Heart right ventricle (tissue), 16 donors: ENCODE measurements around the gene HOXB13. TPM values are rescaled to one million over a fixed set of nuclear protein-coding genes. Genes with fewer than 3 reads are reported as not detected.
"Not testable (repeated sequence)": the region's sequence is repeated elsewhere in the genome, so short reads cannot be mapped to it uniquely, and the experiment has no call there.

Experiments used
- ATAC-seq, 8 donors: fragments of 200-7000 bp; cut with Tn5 transposase; one replicate each; pipeline ENCODE4 v1.9.1; 2020; ENCODE audit warnings: mild to moderate bottlenecking in 8 of 8, moderate library complexity in 8 of 8, moderate number of reproducible peaks in 1 of 8
- DNase-seq, 2 donors: peaks; one replicate each; pipeline ENCODE4 v3.0.0-alpha.2; 2020
- H3K27ac ChIP-seq, 10 donors: fragments of 200-600 bp; sonication (generic) in 2 of 10; one replicate each; pipeline versions ENCODE4 v1.5.0 to v1.8.0; 2020 to 2022; ENCODE audit warnings: mild to moderate bottlenecking in 3 of 10
- H3K27me3 ChIP-seq, 7 donors: fragments of 200-600 bp; one replicate each; pipeline ENCODE4 v1.8.0; 2021 to 2022; ENCODE audit warnings: mild to moderate bottlenecking in 2 of 7
- H3K36me3 ChIP-seq, 9 donors: fragments of 200-600 bp; sonication (generic) in 1 of 9; one replicate each; pipeline versions ENCODE4 v1.5.0 to v1.8.0; 2020 to 2022; ENCODE audit warnings: mild to moderate bottlenecking in 2 of 9
- H3K4me1 ChIP-seq, 9 donors: fragments of 200-600 bp; sonication (generic) in 1 of 9; one replicate each; pipeline versions ENCODE4 v1.5.0 to v1.8.0; 2020 to 2022; ENCODE audit warnings: mild to moderate bottlenecking in 4 of 9
- H3K4me3 ChIP-seq, 10 donors: fragments of 200-600 bp; sonication (generic) in 2 of 10; one replicate each; pipeline versions ENCODE4 v1.5.0 to v1.8.0; 2020 to 2022; ENCODE audit warnings: mild to moderate bottlenecking in 7 of 10, moderate library complexity in 2 of 10
- H3K9me3 ChIP-seq, 11 donors: fragments of 200-600 bp in 10 of 11; sonication (generic) in 2 of 11; one replicate each; pipeline versions ENCODE4 v1.5.0 to v1.8.0; 2013 to 2022; ENCODE audit warnings: mild to moderate bottlenecking in 2 of 11, control low read depth in 1 of 11, moderate library complexity in 1 of 11
- WGBS, 2 donors: extraction: QIAGEN DNeasy Blood & Tissue Kit; methylation state at CpG; one replicate each; pipeline ENCODE4 v1.1.7; 2013; ENCODE audit warnings: inconsistent platforms in 1 of 2; 5-methylcytosine and 5-hydroxymethylcytosine counted together
- intact Hi-C, 10 donors: fragments of 100-400 bp; cut with DNase I; formaldehyde crosslinking; loops; one replicate each; pipeline versions ENCODE4 v1.11.1 to v1.14.2; 2022
- polyA plus RNA-seq, 2 donors: library from polyadenylated mRNA; stranded (reverse); fragments of 200-250 nt; gene quantifications; one replicate each; pipeline ENCODE4 v1.2.3, GENCODE V29; 2013
- total RNA-seq, 10 donors: library from RNA; stranded (reverse); fragmentation: NEBNext Ultra II Directional in 3 of 10; extraction: Animal tissue kit (Norgen Biotek cat#: 25700) in 3 of 10; gene quantifications; one replicate each; pipeline versions ENCODE4 v1.2.1 to v1.2.4, GENCODE V29; 2021 to 2023
- TF ChIP-seq, protein P1 (sequence below), 9 donors: fragments of 200-600 bp; sonication (generic) in 2 of 9; IDR thresholded peaks; one replicate each; pipeline versions ENCODE4 v1.5.0 to v1.8.0; 2021 to 2022; ENCODE audit warnings: antibody characterized with exemption in 9 of 9, mild to moderate bottlenecking in 5 of 9, moderate library complexity in 1 of 9
- donor health status: Arrhythmogenic right ventricular cardiomyopathy.
- donor health status: ischemic (EF 13 %, LVEDD 7.1; RV severe dilation, severe dysfunction).
- donor health status: healthy with polysubstance abuse.
- donor health status: DM: no; HTN: yes; CAD: no.
- donor health status: DM: no; HTN: no; CAD: no.
- donor health status: ischemic (EF 25% LVEDD 6.9; RV normal size, moderate dysfunction).
- donor health status: ischemic (EF 25% LVEDD 5.7; RV mildly dilated, moderate dysfunction).
- donor health status: healthy.
- donor health status: DM: yes; HTN: yes; CAD: no.
- donor health status: Ischemic cardiomyopathy.
- donor health status: ischemic (EF 35%, LVEDD 5.7; RV mildly dilated, moderate dysfunction).
- donor health status: nonischemic (EF 11% LVEDD 7.7; RV severe dilation, severe dysfunction).
- donor health status: DM: yes; HTN: yes; CAD: no.
- donor health status: PGD.
- donor health status: ischemic (EF 29% LVEDD 5.4; RV normal size, mild dysfunction).
- donor health status: nonischemic (EF 23%, LVEDD 6.1; RV moderate dilation, normal function).

Gene HOXB13
- total and polyA plus RNA-seq, 12 donors: not detected

DNA sequence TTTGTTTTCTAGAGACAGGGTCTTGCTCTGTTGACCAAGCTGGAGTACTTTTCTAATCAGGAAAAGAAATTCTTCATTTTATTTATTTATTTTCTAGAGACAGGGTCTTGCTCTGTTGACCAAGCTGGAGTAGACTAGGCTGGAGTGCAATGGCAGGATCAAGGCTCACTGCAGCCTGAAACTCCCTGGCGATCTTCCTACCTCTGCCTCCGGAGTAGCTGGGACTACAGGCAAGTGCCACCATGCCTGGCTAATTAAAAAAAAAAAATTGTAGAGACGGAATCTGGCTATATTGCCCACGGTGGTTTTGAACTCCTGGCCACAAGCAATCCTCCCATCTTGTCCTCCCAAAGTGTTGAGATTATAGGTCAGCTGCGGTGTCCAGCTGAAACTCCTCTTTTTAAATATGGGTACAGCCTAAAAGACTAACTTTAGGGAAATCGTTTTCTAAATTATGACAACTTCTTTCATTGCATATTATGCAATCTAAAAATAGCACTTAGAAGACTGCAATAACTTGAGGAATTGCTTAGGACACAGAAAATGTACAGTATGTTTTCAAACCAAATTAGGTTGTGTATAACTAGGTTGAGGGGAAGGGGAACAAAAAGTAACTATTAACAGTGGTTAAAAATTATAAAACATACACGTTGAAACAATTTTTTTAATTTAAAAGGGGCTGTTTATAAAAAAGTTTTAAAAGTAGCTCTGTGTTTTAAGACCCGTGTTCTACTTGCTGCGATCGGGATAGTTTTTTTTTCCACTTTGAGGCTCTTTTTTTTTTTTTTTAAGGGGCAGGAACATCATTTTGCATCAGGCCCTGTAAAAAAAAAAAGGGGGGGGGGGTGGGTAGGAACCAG is 11.0 kb downstream of the HOXB13 start:
- Histone ChIP-seq H3K27ac (no peak overlapping the region), H3K36me3 (no peaks in the 10 kb centered on the region), H3K27me3 (peaks cover 47 to 100% (median 100%) of the 10 kb centered on the region in 7 donors), H3K9me3 (no peaks in the 10 kb centered on the region), H3K4me3 (no peak overlapping the region), H3K4me1 (peaks cover 0 to 18% (median 15%) of the 10 kb centered on the region in 9 donors)
- intact Hi-C loops: no loop called here
- 11 to 12% methylated on average over 10 of the region's 10 CpGs for WGBS, 2 donors
- TF ChIP-seq, protein P1, sequence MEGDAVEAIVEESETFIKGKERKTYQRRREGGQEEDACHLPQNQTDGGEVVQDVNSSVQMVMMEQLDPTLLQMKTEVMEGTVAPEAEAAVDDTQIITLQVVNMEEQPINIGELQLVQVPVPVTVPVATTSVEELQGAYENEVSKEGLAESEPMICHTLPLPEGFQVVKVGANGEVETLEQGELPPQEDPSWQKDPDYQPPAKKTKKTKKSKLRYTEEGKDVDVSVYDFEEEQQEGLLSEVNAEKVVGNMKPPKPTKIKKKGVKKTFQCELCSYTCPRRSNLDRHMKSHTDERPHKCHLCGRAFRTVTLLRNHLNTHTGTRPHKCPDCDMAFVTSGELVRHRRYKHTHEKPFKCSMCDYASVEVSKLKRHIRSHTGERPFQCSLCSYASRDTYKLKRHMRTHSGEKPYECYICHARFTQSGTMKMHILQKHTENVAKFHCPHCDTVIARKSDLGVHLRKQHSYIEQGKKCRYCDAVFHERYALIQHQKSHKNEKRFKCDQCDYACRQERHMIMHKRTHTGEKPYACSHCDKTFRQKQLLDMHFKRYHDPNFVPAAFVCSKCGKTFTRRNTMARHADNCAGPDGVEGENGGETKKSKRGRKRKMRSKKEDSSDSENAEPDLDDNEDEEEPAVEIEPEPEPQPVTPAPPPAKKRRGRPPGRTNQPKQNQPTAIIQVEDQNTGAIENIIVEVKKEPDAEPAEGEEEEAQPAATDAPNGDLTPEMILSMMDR (IDR thresholded peaks at IDR 0.05): no peak
- no peak for ATAC-seq
- no peak for DNase-seq

DNA sequence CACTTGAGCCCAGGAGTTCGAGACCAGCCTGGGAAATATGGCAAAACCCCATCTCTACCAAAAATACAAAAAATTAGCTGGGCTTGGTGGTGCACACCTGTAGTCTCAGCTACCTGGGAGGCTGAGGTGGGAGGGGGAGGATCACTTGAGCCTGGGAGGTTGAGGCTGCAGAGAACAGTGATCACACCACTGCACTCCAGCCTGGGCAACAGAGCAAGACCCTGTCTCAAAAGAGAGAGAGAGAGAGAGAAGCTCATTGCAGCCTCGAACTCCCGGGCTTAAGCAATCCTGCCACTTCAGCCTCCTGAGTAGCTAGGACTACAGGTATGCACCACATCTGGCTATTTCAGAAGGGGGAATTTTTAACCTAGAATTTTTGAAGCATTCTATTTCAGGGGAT is 12.0 kb downstream of the HOXB13 start:
- H3K9me3 ChIP-seq, H3K36me3 ChIP-seq, H3K4me3 ChIP-seq, DNase-seq, intact Hi-C loops, ATAC-seq, H3K27ac ChIP-seq: not testable (repeated sequence)
- H3K27me3 ChIP-seq: peaks cover 38 to 100% (median 100%) of the 10 kb centered on the region in 7 donors
- peaks cover 0 to 18% (median 15%) of the 10 kb centered on the region in 9 donors for H3K4me1 ChIP-seq
- WGBS, 2 donors: 69 to 71% methylated on average over 3 of the region's 3 CpGs

DNA sequence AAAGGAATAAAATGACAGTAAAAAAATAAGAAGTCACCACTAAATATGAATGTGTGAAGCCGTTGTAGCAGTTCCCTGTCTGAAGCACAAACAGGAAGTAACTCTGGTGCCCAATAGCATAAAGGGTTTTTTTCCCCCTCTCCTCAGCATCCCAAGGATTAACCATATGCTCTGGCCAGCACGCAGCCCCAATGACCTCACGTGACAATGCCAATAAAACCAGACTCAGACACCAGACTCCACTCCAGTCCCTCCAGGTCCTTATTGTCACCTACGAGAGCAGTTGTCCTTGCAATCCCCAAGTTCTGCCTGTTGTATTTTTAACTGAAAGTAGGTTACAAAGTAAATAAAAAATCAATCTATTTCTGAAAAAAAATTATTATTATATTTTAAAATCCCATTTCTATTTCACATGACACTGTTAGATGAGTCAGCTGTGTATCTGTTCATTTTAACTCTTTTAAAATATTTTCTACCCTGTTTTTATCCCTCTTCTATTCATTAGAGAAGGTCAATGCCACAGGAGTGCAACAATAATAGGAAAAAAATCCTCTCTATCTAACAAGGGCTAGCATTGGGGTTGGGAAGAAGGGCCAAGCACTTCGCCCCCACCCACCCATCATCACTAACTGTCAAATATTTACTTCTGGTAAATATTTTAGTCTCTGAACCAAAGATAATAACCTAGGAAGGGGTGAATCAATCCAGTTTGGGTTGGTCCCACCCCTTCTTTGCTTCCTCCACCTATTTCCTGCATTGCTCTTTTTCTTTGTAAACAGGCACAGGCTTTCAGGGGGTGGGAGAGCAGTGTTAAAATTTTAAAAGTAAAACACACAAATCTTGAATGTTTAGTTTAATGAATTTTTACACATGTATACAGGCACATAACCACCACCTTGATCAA is 12.8 kb downstream of the HOXB13 start:
- ATAC-seq (no peak), DNase-seq (no peak)
- WGBS, 2 donors: 43 to 50% methylated on average over 5 of the region's 5 CpGs
- no peaks in the 10 kb centered on the region for H3K36me3 ChIP-seq
- H3K9me3 ChIP-seq: no peaks in the 10 kb centered on the region
- no peak overlapping the region for H3K4me3 ChIP-seq
- H3K4me1 ChIP-seq: peaks cover 0 to 18% (median 15%) of the 10 kb centered on the region in 9 donors
- intact Hi-C loops: no loop called here
- TF ChIP-seq, protein P1 (IDR thresholded peaks at IDR 0.05): no peak
- H3K27me3 ChIP-seq: peaks cover 38 to 100% (median 100%) of the 10 kb centered on the region in 7 donors
- H3K27ac ChIP-seq: no peak overlapping the region

DNA sequence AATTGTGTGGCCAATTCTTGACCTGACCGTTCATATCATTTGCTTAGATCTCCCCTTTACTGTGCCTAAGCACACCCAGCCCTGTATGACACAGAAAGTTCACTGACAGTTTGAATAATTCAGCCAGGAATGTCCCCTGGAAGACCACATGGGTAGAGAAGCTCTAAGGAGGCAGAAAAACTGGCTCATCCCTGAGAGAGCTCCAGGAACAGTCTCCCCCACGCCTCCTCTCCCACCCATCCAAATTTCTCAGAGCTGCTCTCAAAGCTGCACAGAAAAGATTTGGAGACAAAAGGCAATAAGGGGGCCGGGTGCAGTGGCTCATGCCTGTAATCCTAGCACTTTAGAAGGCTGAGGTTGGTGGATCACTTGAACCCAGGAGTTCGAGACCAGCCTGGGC is 17.4 kb downstream of the HOXB13 start:
- H3K4me1 ChIP-seq: no peaks in the 10 kb centered on the region
- intact Hi-C loops: no loop called here
- 68 to 71% methylated on average over 4 of the region's 4 CpGs for WGBS, 2 donors
- TF ChIP-seq, protein P1 (IDR thresholded peaks at IDR 0.05): no peak
- DNase-seq (no peak), ATAC-seq (no peak)
- no peak overlapping the region for H3K27ac ChIP-seq
- peaks cover 2 to 100% (median 98%) of the 10 kb centered on the region in 7 donors for H3K27me3 ChIP-seq
- no peak overlapping the region for H3K4me3 ChIP-seq
- no peaks in the 10 kb centered on the region for H3K36me3 ChIP-seq
- no peaks in the 10 kb centered on the region for H3K9me3 ChIP-seq
